K562 (cell line): ENCODE measurements around the gene CHMP3. TPM values are rescaled to one million over a fixed set of nuclear protein-coding genes. Genes with fewer than 3 reads are reported as not detected.
A peak's percentile ranks its signal among the peaks of the same experiment; 100 is the strongest.

Experiments
- CBX1 ChIP-seq: sonication (generic); IDR thresholded peaks from 2 replicates; pipeline ENCODE4 v1.6.1; 2016; ENCODE audit warnings: antibody characterized with exemption, low read depth, mild to moderate bottlenecking
- DACH1 ChIP-seq: fragments of 450-650 bp; IDR thresholded peaks from 2 replicates; pipeline ENCODE4 v1.6.1; 2018; ENCODE audit not compliant: partially characterized antibody
- DEAF1 ChIP-seq: fragments of 450-650 bp; formaldehyde crosslinking; IDR thresholded peaks from 2 replicates; pipeline ENCODE4 v1.4.0; 2020; ENCODE audit warnings: mild to moderate bottlenecking, moderate library complexity
- DIDO1 ChIP-seq: fragments of 450-650 bp; IDR thresholded peaks from 2 replicates; pipeline ENCODE4 v1.6.1; 2016; ENCODE audit warnings: low read depth, missing biosample characterization, missing genetic modification characterization
- ELF1 ChIP-seq: fragments of 200-800 bp; sonication (Bioruptor generic); IDR thresholded peaks from 2 replicates; pipeline ENCODE4 v1.6.1; 2016; ENCODE audit warnings: missing genetic modification characterization, missing compliant biosample characterization
- MAFF ChIP-seq: IDR thresholded peaks from 2 replicates; pipeline ENCODE4 v1.6.1; 2012; ENCODE audit warnings: low read length, improper control_type of control experiment
- MTF1 ChIP-seq: fragments of 250-450 bp; sonication (Bioruptor Pico); IDR thresholded peaks from 2 replicates; pipeline ENCODE4 v1.9.0; 2021; ENCODE audit warnings: moderate library complexity, mild to moderate bottlenecking, inconsistent platforms, borderline replicate concordance
- RFX7 ChIP-seq: fragments of 250-450 bp; sonication (Bioruptor Pico); IDR thresholded peaks from 2 replicates; pipeline ENCODE4 v1.5.1; 2021; ENCODE audit warnings: mild to moderate bottlenecking
- SMARCA5 ChIP-seq: fragments of 450-650 bp; IDR thresholded peaks from 2 replicates; pipeline ENCODE4 v1.6.1; 2016
- USF1 ChIP-seq: sonication (generic); formaldehyde crosslinking; IDR thresholded peaks from 2 replicates; pipeline ENCODE4 v1.9.0; 2022; ENCODE audit warnings: mild to moderate bottlenecking, missing genetic modification reagents
- XRCC5 ChIP-seq: fragments of 200-400 bp; formaldehyde crosslinking; IDR thresholded peaks from 2 replicates; pipeline ENCODE4 v1.6.1; 2017; ENCODE audit warnings: low read depth, mild to moderate bottlenecking, low read length
- ZNF212 ChIP-seq: fragments of 450-650 bp; formaldehyde crosslinking; IDR thresholded peaks from 2 replicates; pipeline ENCODE4 v1.4.0; 2020; ENCODE audit warnings: mild to moderate bottlenecking
- ZNF785 ChIP-seq: fragments of 250-450 bp; sonication (Bioruptor Pico); IDR thresholded peaks from 2 replicates; pipeline ENCODE4 v1.4.0; 2020; ENCODE audit warnings: mild to moderate bottlenecking
- polyA plus RNA-seq, 8 experiments: library from polyadenylated mRNA; depleted of rRNA in 4 of 8; stranded (reverse) in 5 of 8; unstranded in 3 of 8; fragments of >200 nt; fragmentation: Nextera tagmentation in 2 of 8; fragmentation: Illumina TruSeq in 1 of 8; extraction: Ambion mirVana in 2 of 8; extraction: Trizol in 1 of 8; gene quantifications; 2 replicates each; pipeline versions ENCODE4 v1.2.1 to v1.2.3, GENCODE V29; 2011 to 2014; ENCODE audit warnings: inconsistent platforms in 1 of 8, missing spikeins in 1 of 8
- total RNA-seq, 7 experiments: library from RNA; depleted of rRNA in 6 of 7; stranded (reverse); fragments of >200 nt in 6 of 7; fragmentation: Illumina TruSeq in 2 of 7; extraction: Trizol in 2 of 7; gene quantifications; 2 replicates each; pipeline versions ENCODE4 v1.2.1 to v1.2.3, GENCODE V29; 2011 to 2021; ENCODE audit warnings: low replicate concordance in 1 of 7
- TF ChIP-seq, protein P1 (sequence below): sonication (generic); formaldehyde crosslinking; IDR thresholded peaks from 2 replicates; pipeline ENCODE4 v1.8.0; 2022; ENCODE audit warnings: mild to moderate bottlenecking, missing genetic modification reagents

Gene CHMP3
- total and polyA plus RNA-seq, 9 of the 15 experiments (the other 6 are each of a cell fraction or from before 2014, with no cell fraction given), result 20.6 to 52.5 (median 31.7) TPM

- no peak for TF ChIP-seq DIDO1
- TF ChIP-seq, protein P1, sequence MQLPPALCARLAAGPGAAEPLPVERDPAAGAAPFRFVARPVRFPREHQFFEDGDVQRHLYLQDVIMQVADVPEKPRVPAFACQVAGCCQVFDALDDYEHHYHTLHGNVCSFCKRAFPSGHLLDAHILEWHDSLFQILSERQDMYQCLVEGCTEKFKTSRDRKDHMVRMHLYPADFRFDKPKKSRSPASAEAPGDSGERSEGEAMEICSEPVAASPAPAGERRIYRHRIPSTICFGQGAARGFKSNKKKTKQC (CRISPR knock-in tag), result peak; percentile 65; the same call in 1 of the 2 replicates
- TF ChIP-seq XRCC5, result no peak; the same call in 1 of the 2 replicates
- peak; percentile 54 for TF ChIP-seq USF1
- TF ChIP-seq RFX7 (CRISPR knock-in tag), result no peak
- no peak for TF ChIP-seq MTF1 (CRISPR knock-in tag)
- TF ChIP-seq ZNF212 (CRISPR knock-in tag), result no peak
- no peak for TF ChIP-seq ZNF785 (CRISPR knock-in tag)
- TF ChIP-seq MAFF, result peak; percentile 61
- TF ChIP-seq CBX1, result peak; percentile 40
- peak; percentile 93 for TF ChIP-seq ELF1 (tag)
- TF ChIP-seq DEAF1, result no peak
- no peak for TF ChIP-seq SMARCA5
- no peak for TF ChIP-seq DACH1
Observed at GRCh38 chr2:86562922-86563649, at the start of gene CHMP3 (continued).
